ENCODE results near the gene OS9.
"Not testable (repeated sequence)": the region's sequence is repeated elsewhere in the genome, so short reads cannot be mapped to it uniquely, and the experiment has no call there.

GRCh38 chr12:57669691-57670090 is 24.2 kb upstream of the OS9 start:
- TF ChIP-seq CTCF (IDR thresholded peaks at IDR 0.05; ENCODE audit: borderline replicate concordance, extremely low read depth, low read length, poor library complexity, severe bottlenecking); EZH2 (IDR thresholded peaks at IDR 0.05; ENCODE audit: borderline replicate concordance, low read depth, low read length, severe bottlenecking): not testable (repeated sequence)

Data from DND-41 (cell line).